Measurements from ENCODE around the gene ZNF275. TPM values are rescaled to one million over a fixed set of nuclear protein-coding genes. Genes with fewer than 3 reads are reported as not detected.
"Not testable (repeated sequence)": the region's sequence is repeated elsewhere in the genome, so short reads cannot be mapped to it uniquely, and the experiment has no call there.

Gene ZNF275
- total and polyA plus RNA-seq, 2 donors: 7.6 to 9.7 TPM

DNA sequence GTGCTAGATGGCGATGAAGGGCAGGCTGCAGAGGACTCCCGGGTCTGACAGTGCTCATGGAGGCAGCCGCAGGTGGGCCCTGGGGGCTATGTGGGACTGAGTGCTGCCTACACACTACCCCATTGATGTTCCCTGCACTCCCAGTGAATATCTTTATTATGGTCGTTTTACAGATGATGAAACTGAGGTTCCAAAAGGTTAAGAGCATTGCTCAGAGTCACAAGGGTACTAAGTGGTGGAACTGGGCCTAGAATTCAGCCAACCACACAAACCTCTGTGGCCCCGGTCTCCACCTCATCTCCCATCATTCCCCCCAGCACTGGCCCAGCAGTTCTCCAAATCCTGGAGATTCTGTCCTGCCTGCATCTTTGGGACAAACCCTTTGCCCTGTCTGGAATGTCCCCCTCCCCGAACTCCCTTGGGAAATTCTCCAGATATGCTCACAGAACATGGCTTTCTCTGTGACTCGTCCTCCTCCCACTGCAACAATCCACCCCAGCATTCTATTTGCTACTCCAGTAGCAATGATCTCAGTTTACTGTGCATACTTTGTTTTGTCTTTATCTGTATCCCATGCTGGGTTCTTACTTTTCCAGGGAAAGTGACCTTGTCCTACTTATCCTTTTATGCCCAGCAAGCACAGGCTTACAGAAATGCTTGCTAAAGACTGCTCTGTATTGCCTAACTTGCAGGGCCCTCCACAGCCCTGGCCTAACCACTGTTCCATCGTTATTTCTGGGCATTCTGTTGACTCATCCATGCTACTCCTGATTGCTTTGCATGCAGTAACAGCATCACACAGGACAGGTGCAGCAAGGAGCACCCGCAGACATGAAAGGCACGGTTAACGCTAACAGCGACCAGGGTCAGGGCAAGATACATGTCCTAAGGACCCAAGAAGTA, 26.4 kb upstream of the ZNF275 start:
- DNase-seq (ENCODE audit: extremely low spot score): no peak
- Histone ChIP-seq H3K4me1 (ENCODE audit: insufficient read depth) (no peaks in the 10 kb centered on the region), H3K27ac (ENCODE audit: low read depth) (no peak overlapping the region), H3K4me3 (ENCODE audit: low read depth, low read length) (no peak overlapping the region), H3K36me3 (ENCODE audit: insufficient read depth) (no peaks in the 10 kb centered on the region)
- WGBS: 79% methylated on average over 12 of the region's 12 CpGs

GRCh38 chrX:153310901-153311300, 23.1 kb upstream of the ZNF275 start:
- H3K4me3 ChIP-seq (ENCODE audit: low read depth, low read length): no peak overlapping the region
- H3K36me3 ChIP-seq (ENCODE audit: insufficient read depth): no peaks in the 10 kb centered on the region
- 77% methylated on average over 9 of the region's 9 CpGs for WGBS
- no peak overlapping the region for H3K27ac ChIP-seq (ENCODE audit: low read depth)
- no peak for DNase-seq (ENCODE audit: extremely low spot score)
- no peaks in the 10 kb centered on the region for H3K4me1 ChIP-seq (ENCODE audit: insufficient read depth)

GRCh38 chrX:153312041-153312440, 21.9 kb upstream of the ZNF275 start:
- Histone ChIP-seq H3K4me1 (ENCODE audit: insufficient read depth) (no peaks in the 10 kb centered on the region), H3K27ac (ENCODE audit: low read depth) (no peak overlapping the region), H3K36me3 (ENCODE audit: insufficient read depth) (no peaks in the 10 kb centered on the region), H3K4me3 (ENCODE audit: low read depth, low read length) (no peak overlapping the region)
- DNase-seq (ENCODE audit: extremely low spot score): no peak
- 83% methylated on average over 5 of the region's 5 CpGs for WGBS

DNA sequence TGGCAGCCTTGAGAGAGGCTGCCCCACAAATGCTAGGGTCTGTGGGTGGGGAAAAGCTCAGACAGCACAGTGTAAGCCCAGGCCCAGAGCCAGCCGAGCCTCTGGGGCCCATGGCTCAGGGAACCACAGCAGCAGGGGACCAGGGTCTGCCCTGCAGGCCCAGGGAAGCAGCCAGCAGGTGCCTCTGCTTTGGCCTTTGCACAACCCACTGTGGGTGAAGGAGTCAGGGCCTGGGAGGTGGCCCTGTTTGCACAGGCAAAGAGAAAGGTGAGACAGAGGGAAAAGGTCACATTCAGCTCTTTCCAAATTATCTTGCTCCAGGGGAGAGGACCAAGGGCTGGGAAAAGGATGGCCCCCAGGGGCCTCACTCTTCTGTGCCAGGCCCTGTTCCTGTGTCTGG, 21.1 kb upstream of the ZNF275 start:
- no peaks in the 10 kb centered on the region for H3K36me3 ChIP-seq (ENCODE audit: insufficient read depth)
- WGBS: 74% methylated on average over 1 of the region's 1 CpG
- no peaks in the 10 kb centered on the region for H3K4me1 ChIP-seq (ENCODE audit: insufficient read depth)
- H3K4me3 ChIP-seq (ENCODE audit: low read depth, low read length): no peak overlapping the region
- DNase-seq (ENCODE audit: extremely low spot score): no peak
- no peak overlapping the region for H3K27ac ChIP-seq (ENCODE audit: low read depth)

- no peaks in the 10 kb centered on the region for H3K4me1 ChIP-seq (ENCODE audit: insufficient read depth)
- no peak overlapping the region for H3K4me3 ChIP-seq (ENCODE audit: low read depth, low read length)
- no peak overlapping the region for H3K27ac ChIP-seq (ENCODE audit: low read depth)
- no peak for DNase-seq (ENCODE audit: extremely low spot score)
- no peaks in the 10 kb centered on the region for H3K36me3 ChIP-seq (ENCODE audit: insufficient read depth)
- 91% methylated on average over 8 of the region's 8 CpGs for WGBS
Measured at GRCh38 chrX:153317306-153317705, 16.6 kb upstream of the ZNF275 start.

GRCh38 chrX:153317996-153318722, 15.8 kb upstream of the ZNF275 start:
- no peaks in the 10 kb centered on the region for H3K4me1 ChIP-seq (ENCODE audit: insufficient read depth)
- H3K36me3 ChIP-seq (ENCODE audit: insufficient read depth): no peaks in the 10 kb centered on the region
- DNase-seq (ENCODE audit: extremely low spot score): no peak
- WGBS: 96% methylated on average over 20 of the region's 20 CpGs
- H3K27ac ChIP-seq (ENCODE audit: low read depth): no peak overlapping the region
- no peak overlapping the region for H3K4me3 ChIP-seq (ENCODE audit: low read depth, low read length)

- H3K4me1 ChIP-seq (ENCODE audit: insufficient read depth): no peaks in the 10 kb centered on the region
- DNase-seq (ENCODE audit: extremely low spot score): no peak
- H3K36me3 ChIP-seq (ENCODE audit: insufficient read depth): no peaks in the 10 kb centered on the region
- H3K27ac ChIP-seq (ENCODE audit: low read depth): no peak overlapping the region
- 84% methylated on average over 7 of the region's 7 CpGs for WGBS
- no peak overlapping the region for H3K4me3 ChIP-seq (ENCODE audit: low read depth, low read length)
Measured at GRCh38 chrX:153318811-153319210, 15.1 kb upstream of the ZNF275 start.

- no peak overlapping the region for H3K27ac ChIP-seq (ENCODE audit: low read depth)
- DNase-seq (ENCODE audit: extremely low spot score): no peak
- no peak overlapping the region for H3K4me3 ChIP-seq (ENCODE audit: low read depth, low read length)
- no peaks in the 10 kb centered on the region for H3K36me3 ChIP-seq (ENCODE audit: insufficient read depth)
- no peaks in the 10 kb centered on the region for H3K4me1 ChIP-seq (ENCODE audit: insufficient read depth)
- WGBS: 68% methylated on average over 33 of the region's 33 CpGs
Measured at GRCh38 chrX:153319295-153320046, 14.5 kb upstream of the ZNF275 start.

DNA sequence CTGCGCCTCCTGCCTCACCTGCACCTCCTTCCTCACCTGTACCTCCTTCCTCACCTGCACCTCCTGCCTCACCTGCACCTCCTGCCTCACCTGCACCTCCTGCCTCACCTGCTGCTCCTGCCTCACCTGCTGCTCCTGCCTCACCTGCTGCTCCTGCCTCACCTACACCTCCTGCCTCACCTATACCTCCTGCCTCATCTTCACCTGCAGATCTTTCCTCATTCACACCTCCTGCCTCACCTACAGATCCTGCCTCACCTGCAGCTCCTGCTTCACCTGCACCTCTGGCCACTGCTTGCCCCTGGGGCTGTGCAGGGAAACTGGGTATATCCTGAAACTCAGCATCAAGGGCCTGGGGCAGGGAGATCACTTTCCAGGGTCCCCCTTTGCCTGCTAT, 13.9 kb upstream of the ZNF275 start:
- 100% methylated on average over 1 of the region's 1 CpG for WGBS
- not testable (repeated sequence) for DNase-seq (ENCODE audit: extremely low spot score); H3K27ac ChIP-seq (ENCODE audit: low read depth); H3K4me1 ChIP-seq (ENCODE audit: insufficient read depth); H3K4me3 ChIP-seq (ENCODE audit: low read depth, low read length); H3K36me3 ChIP-seq (ENCODE audit: insufficient read depth)

- H3K27ac ChIP-seq (ENCODE audit: low read depth): no peak overlapping the region
- no peak for DNase-seq (ENCODE audit: extremely low spot score)
- no peaks in the 10 kb centered on the region for H3K4me1 ChIP-seq (ENCODE audit: insufficient read depth)
- H3K36me3 ChIP-seq (ENCODE audit: insufficient read depth): no peaks in the 10 kb centered on the region
- H3K4me3 ChIP-seq (ENCODE audit: low read depth, low read length): no peak overlapping the region
- 4% methylated on average over 8 of the region's 13 CpGs for WGBS
Measured at GRCh38 chrX:153320555-153321184, 13.3 kb upstream of the ZNF275 start.

- no peak within 1 kb of the TSS for H3K27ac ChIP-seq (ENCODE audit: low read depth)
- H3K4me3 ChIP-seq (ENCODE audit: low read depth, low read length): no peak within 1 kb of the TSS
- no peaks in the 10 kb centered on the region for H3K36me3 ChIP-seq (ENCODE audit: insufficient read depth)
- DNase-seq (ENCODE audit: extremely low spot score): no peak
- H3K4me1 ChIP-seq (ENCODE audit: insufficient read depth): no peaks in the 10 kb centered on the region
- WGBS: 23% methylated on average over 36 of the region's 36 CpGs
Measured at GRCh38 chrX:153321381-153322124, 12.4 kb upstream of the ZNF275 start, which contains the start of gene PNMA6F. Gene PNMA6F, minus strand, starts transcription at chrX:153321767. Its CDS starts 1,093 bp downstream, at chrX:153320674.

DNA sequence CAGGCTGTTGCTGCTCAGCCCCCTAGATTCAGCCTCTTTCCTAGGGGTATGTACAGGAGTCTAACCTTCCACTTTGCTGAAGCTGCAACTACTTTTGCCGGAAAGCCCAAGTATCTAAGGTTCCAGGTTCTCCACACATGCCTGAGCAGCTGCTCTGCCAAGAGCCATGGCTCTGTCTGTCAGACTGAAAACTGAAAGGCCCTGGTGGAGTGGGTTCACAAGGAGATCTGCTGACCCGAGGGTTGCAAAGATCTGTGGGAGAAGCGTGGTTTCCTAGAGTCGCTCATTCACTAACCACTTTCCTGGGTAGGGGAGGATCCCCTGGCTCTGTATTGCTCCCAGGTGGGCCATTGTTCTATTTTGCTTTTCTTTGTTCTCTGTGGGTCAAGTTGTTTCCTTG, 6.4 kb upstream of the ZNF275 start:
- Histone ChIP-seq H3K36me3 (ENCODE audit: insufficient read depth) (no peaks in the 10 kb centered on the region), H3K4me1 (ENCODE audit: insufficient read depth) (no peaks in the 10 kb centered on the region), H3K4me3 (ENCODE audit: low read depth, low read length) (no peak overlapping the region), H3K27ac (ENCODE audit: low read depth) (no peak overlapping the region)
- 87% methylated on average over 4 of the region's 4 CpGs for WGBS
- no peak for DNase-seq (ENCODE audit: extremely low spot score)

DNA sequence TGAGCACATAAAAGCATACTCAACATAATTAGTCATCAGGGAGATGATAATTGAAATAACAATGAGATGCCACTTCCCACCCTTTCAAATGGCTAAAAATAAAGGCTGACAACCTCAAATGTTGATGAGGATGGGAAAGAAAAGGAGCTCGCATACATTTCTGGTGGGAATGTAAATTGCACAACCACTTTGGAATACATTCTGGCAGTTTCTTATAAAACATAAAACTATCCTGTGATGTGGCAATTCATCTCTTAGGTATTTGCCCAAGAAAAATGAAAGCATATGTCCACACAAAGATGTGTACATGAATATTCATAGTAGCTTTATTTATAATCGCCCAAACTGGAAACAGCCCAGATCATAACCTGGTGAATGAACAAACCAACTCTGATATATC, 687 bp upstream of the ZNF275 start:
- no peaks in the 10 kb centered on the region for H3K4me1 ChIP-seq (ENCODE audit: insufficient read depth)
- no peak overlapping the region for H3K27ac ChIP-seq (ENCODE audit: low read depth)
- no peak overlapping the region for H3K4me3 ChIP-seq (ENCODE audit: low read depth, low read length)
- WGBS: 43% methylated on average over 2 of the region's 2 CpGs
- no peaks in the 10 kb centered on the region for H3K36me3 ChIP-seq (ENCODE audit: insufficient read depth)
- DNase-seq (ENCODE audit: extremely low spot score): no peak
